GM12873 (cell line): ENCODE results near the gene SCAF4.

ENCODE experiments used
- TF ChIP-seq, protein P1 (sequence below): IDR thresholded peaks from 2 replicates; pipeline ENCODE4 v1.5.1; 2012; ENCODE audit warnings: low read depth, mild to moderate bottlenecking, moderate library complexity, low read length, control low read depth; ENCODE audit not compliant: insufficient read depth; ENCODE audit errors: missing control alignments

The SCAF4 gene

DNA sequence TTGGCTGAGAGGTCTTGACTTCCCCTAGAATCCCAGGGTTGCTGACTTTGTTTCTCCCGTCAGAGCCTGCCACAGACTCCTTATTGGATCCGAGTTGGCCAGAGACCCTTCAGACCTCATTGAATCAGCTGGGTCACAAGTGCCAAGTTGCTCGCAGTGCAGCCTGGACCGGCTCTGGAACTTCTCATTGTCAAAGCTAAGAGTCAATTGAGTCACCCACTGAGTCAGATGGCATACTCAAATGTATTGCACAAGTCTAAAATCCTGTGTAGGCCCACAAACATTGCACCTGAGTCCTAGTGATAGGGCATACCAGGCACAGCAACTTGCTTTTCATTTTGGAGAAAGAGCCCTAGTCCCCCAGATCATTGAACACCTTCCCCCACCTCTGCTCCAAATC, 20.4 kb upstream of the SCAF4 start:
- TF ChIP-seq, protein P1, sequence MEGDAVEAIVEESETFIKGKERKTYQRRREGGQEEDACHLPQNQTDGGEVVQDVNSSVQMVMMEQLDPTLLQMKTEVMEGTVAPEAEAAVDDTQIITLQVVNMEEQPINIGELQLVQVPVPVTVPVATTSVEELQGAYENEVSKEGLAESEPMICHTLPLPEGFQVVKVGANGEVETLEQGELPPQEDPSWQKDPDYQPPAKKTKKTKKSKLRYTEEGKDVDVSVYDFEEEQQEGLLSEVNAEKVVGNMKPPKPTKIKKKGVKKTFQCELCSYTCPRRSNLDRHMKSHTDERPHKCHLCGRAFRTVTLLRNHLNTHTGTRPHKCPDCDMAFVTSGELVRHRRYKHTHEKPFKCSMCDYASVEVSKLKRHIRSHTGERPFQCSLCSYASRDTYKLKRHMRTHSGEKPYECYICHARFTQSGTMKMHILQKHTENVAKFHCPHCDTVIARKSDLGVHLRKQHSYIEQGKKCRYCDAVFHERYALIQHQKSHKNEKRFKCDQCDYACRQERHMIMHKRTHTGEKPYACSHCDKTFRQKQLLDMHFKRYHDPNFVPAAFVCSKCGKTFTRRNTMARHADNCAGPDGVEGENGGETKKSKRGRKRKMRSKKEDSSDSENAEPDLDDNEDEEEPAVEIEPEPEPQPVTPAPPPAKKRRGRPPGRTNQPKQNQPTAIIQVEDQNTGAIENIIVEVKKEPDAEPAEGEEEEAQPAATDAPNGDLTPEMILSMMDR = no peak

GRCh38 chr21:31750843-31751242, 18.9 kb upstream of the SCAF4 start:
- TF ChIP-seq, protein P1 = no peak

- TF ChIP-seq, protein P1 = no peak
Measured at GRCh38 chr21:31744182-31744800, 12.4 kb upstream of the SCAF4 start.

GRCh38 chr21:31743712-31744111, 11.8 kb upstream of the SCAF4 start:
- TF ChIP-seq, protein P1 = no peak

DNA sequence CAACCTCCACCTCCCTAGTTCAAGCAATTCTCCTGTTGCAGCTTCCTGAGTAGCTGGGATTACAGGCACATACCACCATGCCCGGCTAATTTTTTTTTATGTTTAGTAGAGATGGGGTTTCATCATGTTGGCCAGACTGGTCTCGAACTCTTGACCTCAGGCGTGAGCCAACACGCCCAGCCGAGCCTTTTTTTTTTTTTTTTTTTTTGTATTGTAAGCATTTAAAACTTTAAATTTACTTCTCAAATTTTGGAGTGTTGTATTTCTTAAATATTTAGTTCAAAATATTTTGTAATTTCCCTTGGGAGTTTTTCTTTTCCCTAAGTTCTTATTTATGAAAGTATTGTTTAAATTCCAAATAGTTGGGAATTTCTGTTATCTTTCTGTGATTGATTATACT, 9.2 kb upstream of the SCAF4 start:
- TF ChIP-seq, protein P1 = no peak

DNA sequence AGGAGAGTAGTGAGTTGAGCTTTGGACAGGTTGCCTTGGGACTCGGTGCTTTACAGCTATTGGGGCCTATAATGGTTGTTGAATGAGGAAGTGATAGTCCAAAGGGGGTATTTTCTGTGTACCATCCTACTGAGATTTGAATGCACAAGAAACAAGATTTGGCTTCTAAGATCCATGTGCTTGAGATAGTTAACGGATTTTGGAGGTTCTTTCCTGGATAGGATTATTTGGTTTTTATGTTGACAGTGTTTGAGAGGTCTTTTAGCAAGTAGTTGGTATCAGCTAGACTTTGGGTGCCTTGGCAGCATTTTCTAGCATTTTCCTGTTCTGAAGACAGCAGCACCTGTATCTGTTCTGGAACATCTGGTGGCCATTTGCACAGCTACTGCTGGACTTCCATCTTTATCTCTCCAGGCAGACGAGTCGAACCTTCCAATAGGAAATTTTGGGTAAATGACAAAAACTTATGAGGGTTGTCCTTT, 3.6 kb upstream of the SCAF4 start:
- TF ChIP-seq, protein P1 = no peak

GRCh38 chr21:31733551-31734149, 1.7 kb upstream of the SCAF4 start:
- TF ChIP-seq, protein P1 = no peak
